ENCODE results near the gene SARS1.

The SARS1 gene

GRCh38 chr1:109225711-109226445 lies 12.2 kb downstream of the SARS1 start:
- DNase-seq (ENCODE audit: low read depth in 2 of 2, low spot score in 1 of 2) = no peak

- no peak for DNase-seq (ENCODE audit: low read depth in 2 of 2, low spot score in 1 of 2)
Observed at GRCh38 chr1:109228167-109228566, 14.4 kb downstream of the SARS1 start.

- DNase-seq (ENCODE audit: low read depth in 2 of 2, low spot score in 1 of 2) = no peak
Observed at GRCh38 chr1:109229531-109230127, 15.9 kb downstream of the SARS1 start.

GRCh38 chr1:109231066-109231465 lies 17.3 kb downstream of the SARS1 start:
- no peak for DNase-seq (ENCODE audit: low read depth in 2 of 2, low spot score in 1 of 2)

GRCh38 chr1:109235137-109235536 lies 21.4 kb downstream of the SARS1 start:
- no peak for DNase-seq (ENCODE audit: low read depth in 2 of 2, low spot score in 1 of 2)

DNA sequence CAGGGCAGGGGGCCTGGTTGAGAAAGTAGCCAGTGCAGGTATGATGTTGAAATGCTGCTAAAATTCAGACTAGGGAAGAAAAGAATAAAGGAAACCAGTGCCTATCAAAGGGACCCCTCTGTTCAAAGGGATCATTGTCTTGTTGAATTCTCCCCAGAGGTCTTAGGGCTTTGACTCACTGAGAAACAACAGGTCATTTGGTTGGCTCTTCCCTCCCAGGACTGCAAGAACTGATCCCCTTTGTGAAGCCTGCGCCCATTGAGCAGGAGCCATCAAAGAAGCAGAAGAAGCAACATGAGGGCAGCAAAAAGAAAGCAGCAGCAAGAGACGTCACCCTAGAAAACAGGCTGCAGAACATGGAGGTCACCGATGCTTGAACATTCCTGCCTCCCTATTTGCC lies 23.8 kb downstream of the SARS1 start:
- no peak for DNase-seq (ENCODE audit: low read depth in 2 of 2, low spot score in 1 of 2)

GRCh38 chr1:109238382-109238781 lies 24.7 kb downstream of the SARS1 start:
- no peak for DNase-seq (ENCODE audit: low read depth in 2 of 2, low spot score in 1 of 2)

DNA sequence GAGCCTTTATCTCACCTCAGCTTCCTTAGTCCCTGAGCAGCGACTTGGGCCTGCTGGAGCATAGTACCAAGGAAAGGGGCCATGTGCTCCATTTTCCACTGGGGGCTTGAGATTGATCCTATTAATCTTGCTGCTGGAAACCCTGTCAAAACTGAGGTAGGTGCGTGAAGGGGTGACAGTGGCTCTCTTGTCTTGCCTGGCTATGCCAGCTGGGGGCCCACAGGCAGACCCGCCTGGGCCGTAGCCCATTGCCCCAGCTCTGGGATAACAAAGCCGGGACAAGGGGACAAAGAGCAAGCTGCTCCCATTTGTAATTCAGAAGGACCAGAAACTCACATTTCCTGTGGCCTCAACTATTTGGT lies 25.3 kb downstream of the SARS1 start:
- no peak for DNase-seq (ENCODE audit: low read depth in 2 of 2, low spot score in 1 of 2)

GRCh38 chr1:109239409-109240068 lies 25.8 kb downstream of the SARS1 start:
- DNase-seq (ENCODE audit: low read depth in 2 of 2, low spot score in 1 of 2) = no peak

DNA sequence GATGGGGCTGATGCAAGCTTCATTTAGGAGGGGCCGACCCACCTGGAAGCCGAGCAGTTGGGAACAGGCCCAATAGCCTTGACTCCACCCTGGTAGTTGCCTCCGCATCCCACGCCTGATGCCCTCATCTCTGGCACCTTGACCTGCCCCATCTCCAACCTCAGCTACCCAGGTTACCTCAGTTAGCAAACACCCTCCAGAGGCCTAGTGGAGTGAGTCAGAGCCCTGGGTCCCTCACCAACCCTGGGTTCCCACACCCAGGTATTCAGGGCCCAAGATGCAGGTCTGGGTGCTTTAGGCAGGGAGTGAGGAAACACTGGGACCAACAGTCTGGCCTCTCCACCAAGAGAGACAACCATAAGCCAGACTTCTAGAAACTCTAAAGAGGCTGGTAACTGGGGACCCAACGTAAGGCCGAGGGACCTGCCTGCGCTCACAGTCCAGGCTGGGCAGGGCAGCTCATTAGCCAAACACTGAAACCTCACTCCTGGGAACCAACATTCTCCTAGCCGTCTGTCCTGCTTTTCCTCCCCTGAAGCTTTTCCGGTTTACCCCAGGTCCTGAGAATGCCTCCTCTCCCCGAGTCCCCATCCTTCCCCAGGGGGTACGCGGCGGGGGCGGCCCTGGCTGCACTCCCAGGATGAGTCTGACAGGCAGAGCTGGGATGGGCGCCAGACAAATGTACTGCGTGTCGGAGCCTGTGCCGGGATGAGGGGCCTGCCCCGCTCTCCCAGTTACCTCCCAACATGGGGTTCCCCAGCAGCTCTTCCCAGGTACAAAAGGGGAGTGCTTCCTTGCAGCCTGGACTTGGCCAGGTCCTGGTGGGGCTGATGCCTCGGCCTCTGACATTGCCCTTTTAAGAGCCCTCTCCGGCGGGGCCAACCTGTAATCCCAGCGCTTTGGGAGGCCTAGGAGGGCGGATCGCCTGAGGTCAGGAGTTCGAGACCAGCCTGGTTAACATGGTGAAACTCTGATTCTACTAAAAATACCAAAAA lies 26.7 kb downstream of the SARS1 start:
- no peak for DNase-seq (ENCODE audit: low read depth in 2 of 2, low spot score in 1 of 2)

GRCh38 chr1:109241344-109241743 lies 27.6 kb downstream of the SARS1 start:
- no peak for DNase-seq (ENCODE audit: low read depth in 2 of 2, low spot score in 1 of 2)

DNA sequence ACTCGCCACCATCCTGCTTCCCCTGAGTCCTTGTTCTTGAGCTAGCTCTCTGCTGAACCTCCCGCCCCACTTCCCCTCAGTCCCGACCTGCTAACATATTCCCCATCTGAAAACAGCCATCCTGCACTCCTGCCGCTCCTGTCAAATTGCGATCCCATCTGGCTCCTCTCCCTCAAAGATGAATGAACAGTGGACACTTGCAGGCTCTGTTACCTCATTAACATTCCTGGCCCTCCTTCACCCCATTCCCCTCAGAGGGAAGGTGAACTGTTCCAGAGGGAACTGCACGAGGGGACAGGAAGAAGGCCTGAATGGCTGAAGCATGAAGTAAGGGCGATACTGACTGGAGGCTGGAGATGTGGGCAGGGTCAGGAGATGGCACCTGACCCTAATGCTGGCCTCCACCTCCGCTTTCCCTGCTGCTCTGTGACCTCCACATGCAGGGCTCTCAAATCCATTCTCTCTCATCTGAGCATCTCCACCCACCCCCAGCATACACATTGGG lies 28.2 kb downstream of the SARS1 start:
- DNase-seq (ENCODE audit: low read depth in 2 of 2, low spot score in 1 of 2) = no peak

GRCh38 chr1:109242387-109242786 lies 28.7 kb downstream of the SARS1 start:
- no peak for DNase-seq (ENCODE audit: low read depth in 2 of 2, low spot score in 1 of 2)

DNA sequence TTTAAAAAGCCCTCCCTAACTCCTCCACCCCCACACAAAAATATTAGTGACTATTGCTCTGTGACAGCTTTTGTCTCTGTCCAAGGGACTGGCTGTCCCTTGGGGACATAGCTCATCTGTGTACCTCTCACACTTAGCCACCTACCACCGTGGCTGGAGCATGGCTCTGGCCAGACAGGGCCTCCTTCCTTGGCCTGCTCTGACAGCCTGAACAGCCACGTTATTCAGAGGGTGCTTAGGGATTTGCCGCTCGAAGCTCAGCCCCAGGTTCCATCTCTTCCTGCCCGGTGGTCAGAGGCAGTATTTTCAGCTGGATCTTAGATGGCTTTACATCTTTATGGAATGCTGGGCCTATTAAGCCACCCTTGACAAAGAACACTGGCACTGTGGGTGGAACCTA lies 29.5 kb downstream of the SARS1 start:
- no peak for DNase-seq (ENCODE audit: low read depth in 2 of 2, low spot score in 1 of 2)

- no peak for DNase-seq (ENCODE audit: low read depth in 2 of 2, low spot score in 1 of 2)
Observed at GRCh38 chr1:109243860-109244552, 30.3 kb downstream of the SARS1 start.

- no peak for DNase-seq (ENCODE audit: low read depth in 2 of 2, low spot score in 1 of 2)
Observed at GRCh38 chr1:109246141-109246551, 32.4 kb downstream of the SARS1 start.

- DNase-seq (ENCODE audit: low read depth in 2 of 2, low spot score in 1 of 2) = no peak
Observed at GRCh38 chr1:109247401-109248365, 34.0 kb downstream of the SARS1 start.

GRCh38 chr1:109248444-109248796 lies 34.7 kb downstream of the SARS1 start:
- no peak for DNase-seq (ENCODE audit: low read depth in 2 of 2, low spot score in 1 of 2)

Data from stimulated activated CD8-positive, alpha-beta memory T cell treated with anti-CD3 and anti-CD28 coated beads, Interleukin-4, amount 100 ng/mL, for 1 hour (primary cell).